HepG2 (cell line): ENCODE data around the gene BTF3L4. TPM values are rescaled to one million over a fixed set of nuclear protein-coding genes. Genes with fewer than 3 reads are reported as not detected.

Source experiments
- CBX1 ChIP-seq: IDR thresholded peaks from one replicate; pipeline ENCODE4 v1.6.1; 2016; ENCODE audit warnings: antibody characterized with exemption, low read depth
- CENPX ChIP-seq: sonication (generic); formaldehyde crosslinking; IDR thresholded peaks from 2 replicates; pipeline ENCODE4 v1.9.0; 2021; ENCODE audit warnings: mild to moderate bottlenecking, missing genetic modification reagents, moderate library complexity
- FOXK1 ChIP-seq: sonication (generic); formaldehyde crosslinking; IDR thresholded peaks from 2 replicates; pipeline ENCODE4 v1.4.0; 2020; ENCODE audit warnings: low read depth, missing genetic modification reagents, borderline replicate concordance
- GLMP ChIP-seq: sonication (generic); formaldehyde crosslinking; IDR thresholded peaks from 2 replicates; pipeline ENCODE4 v1.9.0; 2021; ENCODE audit warnings: missing genetic modification reagents, mild to moderate bottlenecking, borderline replicate concordance
- HMG20A ChIP-seq: IDR thresholded peaks from 2 replicates; pipeline ENCODE4 v1.6.1; 2016; ENCODE audit warnings: borderline replicate concordance
- MBNL3 ChIP-seq: fragments of 250-450 bp; sonication (Bioruptor Pico); conservative IDR thresholded peaks from 2 replicates; pipeline ENCODE4 v1.8.0; 2022; ENCODE audit warnings: mild to moderate bottlenecking, inconsistent platforms
- MLX ChIP-seq: IDR thresholded peaks from 2 replicates; pipeline ENCODE4 v1.6.1; 2016
- NAIF1 ChIP-seq: sonication (generic); formaldehyde crosslinking; IDR thresholded peaks from 2 replicates; pipeline ENCODE4 v1.5.0; 2020; ENCODE audit warnings: mild to moderate bottlenecking, missing genetic modification reagents, borderline replicate concordance
- NR2F6 ChIP-seq, 2 experiments: IDR thresholded peaks; 2 replicates each; pipeline ENCODE4 v1.6.1; 2016; ENCODE audit warnings: antibody characterized with exemption in 1 of 2, mild to moderate bottlenecking in 1 of 2
- POGK ChIP-seq: sonication (generic); formaldehyde crosslinking; conservative IDR thresholded peaks from 2 replicates; pipeline ENCODE4 v1.8.0; 2022; ENCODE audit warnings: mild to moderate bottlenecking, moderate library complexity, missing genetic modification reagents
- SMARCE1 ChIP-seq: fragments of 450-650 bp; IDR thresholded peaks from 2 replicates; pipeline ENCODE4 v1.6.1; 2017; ENCODE audit warnings: borderline replicate concordance
- TBX2 ChIP-seq: sonication (generic); formaldehyde crosslinking; IDR thresholded peaks from 2 replicates; pipeline ENCODE4 v1.5.0; 2020; ENCODE audit warnings: missing genetic modification reagents, mild to moderate bottlenecking, borderline replicate concordance
- TOE1 ChIP-seq: sonication (generic); formaldehyde crosslinking; IDR thresholded peaks from 2 replicates; pipeline ENCODE4 v1.4.0; 2020; ENCODE audit warnings: mild to moderate bottlenecking, missing genetic modification reagents
- TOPORS ChIP-seq: sonication (generic); formaldehyde crosslinking; IDR thresholded peaks from 2 replicates; pipeline ENCODE4 v1.8.0; 2023; ENCODE audit warnings: mild to moderate bottlenecking, missing genetic modification reagents
- ZBTB10 ChIP-seq: sonication (generic); formaldehyde crosslinking; IDR thresholded peaks from 2 replicates; pipeline ENCODE4 v1.4.0; 2020; ENCODE audit warnings: missing genetic modification reagents, borderline replicate concordance
- ZIK1 ChIP-seq: sonication (generic); formaldehyde crosslinking; IDR thresholded peaks from 2 replicates; pipeline ENCODE4 v1.5.0; 2020; ENCODE audit warnings: mild to moderate bottlenecking, low read depth, missing genetic modification reagents, borderline replicate concordance
- ZMAT3 ChIP-seq: sonication (generic); formaldehyde crosslinking; conservative IDR thresholded peaks from 2 replicates; pipeline ENCODE4 v1.7.0; 2021; ENCODE audit warnings: missing genetic modification reagents
- ZNF800 ChIP-seq: sonication (generic); formaldehyde crosslinking; IDR thresholded peaks from 2 replicates; pipeline ENCODE4 v1.4.0; 2020; ENCODE audit warnings: missing genetic modification reagents
- ZNF878 ChIP-seq: sonication (generic); formaldehyde crosslinking; IDR thresholded peaks from 2 replicates; pipeline ENCODE4 v1.8.1; 2023; ENCODE audit warnings: mild to moderate bottlenecking, missing genetic modification reagents, moderate library complexity
- polyA plus RNA-seq, 8 experiments: library from polyadenylated mRNA; depleted of rRNA in 3 of 8; stranded (reverse) in 7 of 8; unstranded in 1 of 8; fragments of >200 nt; fragmentation: Illumina TruSeq in 4 of 8; extraction: Trizol in 4 of 8; gene quantifications; 2 replicates each; pipeline versions ENCODE4 v1.2.1 to v1.2.3, GENCODE V29; 2011 to 2016; ENCODE audit warnings: low read depth in 4 of 8, missing spikeins in 1 of 8, mixed read lengths in 1 of 8; ENCODE audit not compliant: insufficient read depth in 1 of 8
- total RNA-seq, 5 experiments: library from RNA; depleted of rRNA; stranded (reverse); fragments of >200 nt; fragmentation: Illumina TruSeq; extraction: Trizol; gene quantifications; 2 replicates each; pipeline ENCODE4 v1.2.3, GENCODE V29; 2016; ENCODE audit warnings: low read depth in 1 of 5

The BTF3L4 gene
- total and polyA plus RNA-seq, 2 of the 13 experiments (the other 11 are each of a cell fraction or from before 2014, with no cell fraction given): 59.0 to 74.3 TPM

GRCh38 chr1:52098139-52098871 lies 42.2 kb downstream of the BTF3L4 start (continued):
- TF ChIP-seq SMARCE1 (no peak), NAIF1 (CRISPR knock-in tag) (no peak), TOE1 (CRISPR knock-in tag) (no peak), ZMAT3 (no peak), CBX1 (no peak), TBX2 (CRISPR knock-in tag) (peak; percentile 88), ZNF878 (CRISPR knock-in tag) (no peak), HMG20A (CRISPR knock-in tag) (peak; percentile 82; the same call in 1 of the 2 replicates), POGK (CRISPR knock-in tag) (no peak), MLX (CRISPR knock-in tag) (peak; percentile 84; the same call in 1 of the 2 replicates), ZNF800 (CRISPR knock-in tag) (no peak), GLMP (CRISPR knock-in tag) (no peak), ZBTB10 (CRISPR knock-in tag) (no peak), CENPX (CRISPR knock-in tag) (no peak), FOXK1 (CRISPR knock-in tag) (peak; percentile 85; the same call in 1 of the 2 replicates), MBNL3 (CRISPR knock-in tag) (no peak), ZIK1 (CRISPR knock-in tag) (no peak), NR2F6 (IDR thresholded peaks at IDR 0.05) (peak; percentile 97), NR2F6 (CRISPR knock-in tag; IDR thresholded peaks at IDR 0.05) (peak; percentile 97), TOPORS (no peak)
